Measurements from ENCODE around the gene IQGAP1. TPM values are rescaled to one million over a fixed set of nuclear protein-coding genes. Genes with fewer than 3 reads are reported as not detected.
"Not testable (repeated sequence)": the region's sequence is repeated elsewhere in the genome, so short reads cannot be mapped to it uniquely, and the experiment has no call there.

The IQGAP1 gene
- total and polyA plus RNA-seq, 2 donors from 2014 or later = 70.0 to 218 TPM

DNA sequence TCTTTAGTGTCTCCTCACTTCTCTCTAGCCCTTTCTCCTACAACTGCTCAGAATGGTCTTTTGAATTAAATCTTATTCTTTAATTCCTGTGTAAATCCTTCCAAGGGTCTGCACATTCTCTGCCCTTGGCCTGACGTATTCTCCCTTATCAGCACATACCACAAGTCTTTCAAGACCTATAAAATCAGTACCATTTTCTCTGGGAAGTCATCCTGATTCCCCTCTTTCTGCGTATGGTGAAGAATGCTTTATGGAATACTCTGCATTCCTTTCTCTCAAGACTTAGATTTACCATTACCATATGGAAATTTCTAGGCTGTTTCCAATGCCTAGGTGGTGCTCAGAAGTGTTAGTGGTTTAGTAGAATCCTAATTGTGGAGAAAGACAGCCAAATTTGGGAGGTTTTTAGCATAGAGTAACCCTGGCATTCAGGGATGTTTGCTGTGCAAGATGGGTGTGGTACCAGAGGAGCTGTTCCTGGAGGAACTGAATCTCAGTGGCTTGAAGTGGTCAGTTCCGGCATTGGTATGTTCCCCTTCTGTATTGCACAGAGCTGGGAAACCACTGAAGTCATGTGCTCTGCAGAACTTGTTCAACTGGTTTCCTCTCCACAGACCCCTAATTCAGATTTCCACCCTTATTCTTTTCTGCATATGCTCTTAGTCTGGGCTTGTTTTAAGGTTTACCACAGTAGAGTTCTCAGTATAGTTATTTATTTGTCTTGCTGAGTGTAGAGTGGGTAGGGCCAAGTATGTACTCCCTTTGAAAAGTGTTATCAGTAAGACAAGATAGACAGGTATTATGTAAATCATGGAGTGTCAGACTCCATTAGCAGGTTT is 24.5 kb downstream of the IQGAP1 start:
- no peaks in the 10 kb centered on the region for H3K27me3 ChIP-seq (ENCODE audit: control insufficient read depth, insufficient read depth, low read length)
- H3K4me1 ChIP-seq (ENCODE audit: control insufficient read depth in 2 of 3, insufficient read depth in 2 of 3, low read depth in 1 of 3, low read length in 3 of 3) = peaks cover 4 to 22% (median 22%) of the 10 kb centered on the region in 3 donors
- no peak for FAIRE-seq
- peak overlapping the region; percentile 45 to 69 for H3K27ac ChIP-seq (ENCODE audit: low read depth in 2 of 2, low read length in 2 of 2)
- no peaks in the 10 kb centered on the region for H3K9me3 ChIP-seq (ENCODE audit: control insufficient read depth in 2 of 3, insufficient read depth in 1 of 3, low read length in 3 of 3)
- peak in 4 of 5 donors; percentile 48 to 84 (median 68) for DNase-seq
- H3K4me3 ChIP-seq (ENCODE audit: low read length in 3 of 3) = peak overlapping the region in 2 of 3 donors; percentile 10 to 19
- TF ChIP-seq, protein P1, sequence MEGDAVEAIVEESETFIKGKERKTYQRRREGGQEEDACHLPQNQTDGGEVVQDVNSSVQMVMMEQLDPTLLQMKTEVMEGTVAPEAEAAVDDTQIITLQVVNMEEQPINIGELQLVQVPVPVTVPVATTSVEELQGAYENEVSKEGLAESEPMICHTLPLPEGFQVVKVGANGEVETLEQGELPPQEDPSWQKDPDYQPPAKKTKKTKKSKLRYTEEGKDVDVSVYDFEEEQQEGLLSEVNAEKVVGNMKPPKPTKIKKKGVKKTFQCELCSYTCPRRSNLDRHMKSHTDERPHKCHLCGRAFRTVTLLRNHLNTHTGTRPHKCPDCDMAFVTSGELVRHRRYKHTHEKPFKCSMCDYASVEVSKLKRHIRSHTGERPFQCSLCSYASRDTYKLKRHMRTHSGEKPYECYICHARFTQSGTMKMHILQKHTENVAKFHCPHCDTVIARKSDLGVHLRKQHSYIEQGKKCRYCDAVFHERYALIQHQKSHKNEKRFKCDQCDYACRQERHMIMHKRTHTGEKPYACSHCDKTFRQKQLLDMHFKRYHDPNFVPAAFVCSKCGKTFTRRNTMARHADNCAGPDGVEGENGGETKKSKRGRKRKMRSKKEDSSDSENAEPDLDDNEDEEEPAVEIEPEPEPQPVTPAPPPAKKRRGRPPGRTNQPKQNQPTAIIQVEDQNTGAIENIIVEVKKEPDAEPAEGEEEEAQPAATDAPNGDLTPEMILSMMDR (IDR thresholded peaks at IDR 0.05; ENCODE audit: borderline replicate concordance, extremely low read depth, insufficient read depth) = no peak
- H3K9ac ChIP-seq (ENCODE audit: low read length in 3 of 3) = no peak overlapping the region
- no peaks in the 10 kb centered on the region for H3K36me3 ChIP-seq (ENCODE audit: control insufficient read depth in 2 of 3, insufficient read depth in 3 of 3, low read length in 3 of 3)
- intact Hi-C loops (cut with DNase I) = no loop called here

DNA sequence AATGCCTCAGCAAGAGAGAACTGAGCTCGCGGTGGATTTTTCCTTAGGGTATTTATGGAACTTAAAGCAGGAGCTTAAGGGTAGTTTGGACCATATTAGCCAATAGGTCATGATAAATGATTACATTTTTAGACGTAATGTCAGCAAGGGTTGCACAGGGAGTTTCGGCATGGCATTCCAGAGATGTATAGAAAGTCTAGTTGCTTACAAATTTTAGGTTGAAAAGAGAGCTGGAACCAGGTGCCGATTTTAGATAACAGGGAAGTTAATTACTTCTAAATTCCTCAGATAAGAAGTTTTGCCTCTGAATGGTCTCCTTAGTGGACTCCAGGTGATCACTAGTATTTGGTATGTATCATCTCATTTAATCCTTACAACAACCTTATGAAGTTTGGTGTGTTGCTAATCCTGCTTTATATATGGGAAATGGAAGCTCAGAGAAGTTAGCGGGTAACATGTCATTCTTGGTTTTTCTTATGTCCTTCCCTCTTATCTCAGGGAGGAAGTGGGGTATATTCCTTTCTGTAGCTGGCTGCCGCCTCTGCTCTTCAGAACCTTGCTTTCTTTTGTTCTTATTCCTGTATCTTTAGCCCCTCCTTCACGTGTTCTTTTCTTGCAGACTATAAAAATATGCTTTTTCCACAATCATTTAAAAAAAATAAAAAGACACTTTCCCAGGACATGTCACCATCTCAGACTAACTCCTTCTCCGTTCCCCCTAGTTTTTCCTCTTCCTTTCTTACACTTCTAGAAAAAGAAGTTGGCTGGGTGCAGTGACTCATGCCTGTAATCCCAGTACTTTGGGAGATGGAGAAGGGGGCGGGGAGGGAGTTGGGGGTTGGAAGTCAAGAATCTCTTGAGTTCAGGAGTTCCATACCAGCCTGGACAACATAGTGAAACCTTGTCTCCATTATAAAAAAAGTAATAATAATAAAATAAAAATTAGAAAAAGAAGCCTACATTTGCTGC is 25.7 kb downstream of the IQGAP1 start:
- H3K27ac ChIP-seq (ENCODE audit: low read depth in 2 of 2, low read length in 2 of 2) = peak overlapping the region; percentile 39 to 69
- no peaks in the 10 kb centered on the region for H3K36me3 ChIP-seq (ENCODE audit: control insufficient read depth in 2 of 3, insufficient read depth in 3 of 3, low read length in 3 of 3)
- FAIRE-seq (no peak), DNase-seq (peak in 1 of 5 donors; percentile 38)
- H3K9me3 ChIP-seq (ENCODE audit: control insufficient read depth in 2 of 3, insufficient read depth in 1 of 3, low read length in 3 of 3) = no peaks in the 10 kb centered on the region
- H3K4me1 ChIP-seq (ENCODE audit: control insufficient read depth in 2 of 3, insufficient read depth in 2 of 3, low read depth in 1 of 3, low read length in 3 of 3) = peaks cover 4 to 22% (median 22%) of the 10 kb centered on the region in 3 donors
- TF ChIP-seq, protein P1 (IDR thresholded peaks at IDR 0.05; ENCODE audit: borderline replicate concordance, extremely low read depth, insufficient read depth) = no peak
- no peaks in the 10 kb centered on the region for H3K27me3 ChIP-seq (ENCODE audit: control insufficient read depth, insufficient read depth, low read length)
- intact Hi-C loops (cut with DNase I) = no loop called here
- H3K9ac ChIP-seq (ENCODE audit: low read length in 3 of 3) = no peak overlapping the region
- peak overlapping the region in 1 of 3 donors; percentile 19 for H3K4me3 ChIP-seq (ENCODE audit: low read length in 3 of 3)

DNA sequence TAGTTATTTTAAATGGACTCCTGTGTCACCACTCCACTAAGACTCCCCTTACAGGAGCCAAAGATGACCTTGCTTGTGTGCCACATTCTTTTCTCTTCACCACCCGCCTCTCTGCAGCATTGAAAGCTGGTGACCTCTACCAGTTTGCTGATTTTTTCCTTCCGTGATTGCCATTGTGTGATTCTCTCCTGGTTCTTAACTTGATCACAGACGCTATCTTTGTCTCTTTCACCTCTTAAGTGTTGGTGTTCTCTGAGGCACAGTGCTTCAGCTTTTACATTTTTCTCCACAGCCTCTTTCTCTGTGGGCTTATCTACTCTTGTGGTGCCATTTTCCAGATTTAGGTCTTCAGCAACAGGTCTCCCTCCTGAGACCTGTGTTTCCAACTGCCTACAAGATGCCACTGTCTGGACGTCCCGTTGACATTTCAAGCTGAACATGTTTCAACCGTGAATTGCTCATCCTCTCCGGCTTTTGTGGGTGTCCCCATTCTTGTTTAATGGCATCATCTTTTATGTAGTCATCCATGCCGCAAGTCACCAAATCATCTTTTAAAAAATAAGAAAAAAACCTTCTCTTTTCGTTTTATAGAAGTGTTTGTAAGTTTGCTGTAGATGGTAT is 26.5 kb downstream of the IQGAP1 start:
- no peaks in the 10 kb centered on the region for H3K36me3 ChIP-seq (ENCODE audit: control insufficient read depth in 2 of 3, insufficient read depth in 3 of 3, low read length in 3 of 3)
- H3K9ac ChIP-seq (ENCODE audit: low read length in 3 of 3) = no peak overlapping the region
- TF ChIP-seq, protein P1 (IDR thresholded peaks at IDR 0.05; ENCODE audit: borderline replicate concordance, extremely low read depth, insufficient read depth) = no peak
- peaks cover 4 to 22% (median 21%) of the 10 kb centered on the region in 3 donors for H3K4me1 ChIP-seq (ENCODE audit: control insufficient read depth in 2 of 3, insufficient read depth in 2 of 3, low read depth in 1 of 3, low read length in 3 of 3)
- intact Hi-C loops (cut with DNase I) = no loop called here
- no peaks in the 10 kb centered on the region for H3K9me3 ChIP-seq (ENCODE audit: control insufficient read depth in 2 of 3, insufficient read depth in 1 of 3, low read length in 3 of 3)
- H3K27ac ChIP-seq (ENCODE audit: low read depth in 2 of 2, low read length in 2 of 2) = no peak overlapping the region
- no peak for FAIRE-seq
- DNase-seq = no peak
- no peak overlapping the region for H3K4me3 ChIP-seq (ENCODE audit: low read length in 3 of 3)
- no peaks in the 10 kb centered on the region for H3K27me3 ChIP-seq (ENCODE audit: control insufficient read depth, insufficient read depth, low read length)

DNA sequence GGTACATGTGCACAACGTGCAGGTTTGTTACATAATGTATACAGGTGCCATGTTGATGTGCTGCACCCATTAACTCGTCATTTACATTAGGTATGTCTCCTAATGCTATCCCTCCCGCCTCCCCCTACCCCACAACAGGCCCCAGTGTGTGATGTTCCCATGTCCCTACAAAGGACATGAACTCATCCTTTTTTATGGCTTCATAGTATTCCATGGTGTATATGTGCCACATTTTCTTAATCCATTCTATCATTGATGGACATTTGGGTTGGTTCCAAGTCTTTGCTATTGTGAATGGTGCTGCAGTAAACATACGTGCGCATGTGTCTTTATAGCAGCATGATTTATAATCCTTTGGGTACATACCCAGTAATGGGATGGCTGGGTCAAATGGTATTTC is 28.0 kb downstream of the IQGAP1 start:
- H3K27me3 ChIP-seq (ENCODE audit: control insufficient read depth, insufficient read depth, low read length); DNase-seq; H3K9me3 ChIP-seq (ENCODE audit: control insufficient read depth in 2 of 3, insufficient read depth in 1 of 3, low read length in 3 of 3); FAIRE-seq; H3K9ac ChIP-seq (ENCODE audit: low read length in 3 of 3); H3K36me3 ChIP-seq (ENCODE audit: control insufficient read depth in 2 of 3, insufficient read depth in 3 of 3, low read length in 3 of 3); H3K27ac ChIP-seq (ENCODE audit: low read depth in 2 of 2, low read length in 2 of 2); H3K4me3 ChIP-seq (ENCODE audit: low read length in 3 of 3); intact Hi-C loops (cut with DNase I): not testable (repeated sequence)
- peaks cover 4 to 28% (median 26%) of the 10 kb centered on the region in 3 donors for H3K4me1 ChIP-seq (ENCODE audit: control insufficient read depth in 2 of 3, insufficient read depth in 2 of 3, low read depth in 1 of 3, low read length in 3 of 3)
